Left lung (tissue), 10 donors: ENCODE results near the gene ERP29. TPM values are rescaled to one million over a fixed set of nuclear protein-coding genes. Genes with fewer than 3 reads are reported as not detected.
A peak's percentile ranks its signal among the peaks of the same experiment; 100 is the strongest.

Source experiments
- ATAC-seq: fragments of 200-7000 bp; cut with Tn5 transposase; one replicate; pipeline ENCODE4 v1.9.1; 2020; ENCODE audit warnings: moderate library complexity
- DNase-seq, 4 donors: peaks; one replicate each; pipeline ENCODE4 v3.0.0-alpha.2; 2013 to 2020
- H3K27ac ChIP-seq, 2 donors: fragments of 200-600 bp; sonication (generic) in 1 of 2; one replicate each; pipeline versions ENCODE4 v1.5.0 to v1.8.0; 2020 to 2021
- H3K27me3 ChIP-seq, 2 donors: fragments of 200-600 bp; sonication (generic) in 1 of 2; one replicate each; pipeline versions ENCODE4 v1.5.0 to v1.8.0; 2020 to 2021
- H3K36me3 ChIP-seq, 2 donors: fragments of 200-600 bp; sonication (generic) in 1 of 2; one replicate each; pipeline versions ENCODE4 v1.5.0 to v1.8.0; 2020 to 2021
- H3K4me1 ChIP-seq, 2 donors: fragments of 200-600 bp; one replicate each; pipeline ENCODE4 v1.8.0; 2021
- H3K4me3 ChIP-seq, 2 donors: fragments of 200-600 bp; sonication (generic) in 1 of 2; one replicate each; pipeline versions ENCODE4 v1.5.0 to v1.8.0; 2020 to 2021; ENCODE audit warnings: mild to moderate bottlenecking in 1 of 2
- H3K9me3 ChIP-seq, 2 donors: fragments of 200-600 bp; sonication (generic) in 1 of 2; one replicate each; pipeline versions ENCODE4 v1.5.0 to v1.8.0; 2020 to 2021
- CTCF ChIP-seq, 2 donors: fragments of 200-600 bp; sonication (generic) in 1 of 2; IDR thresholded peaks; one replicate each; pipeline versions ENCODE4 v1.5.0 to v1.8.0; 2021; ENCODE audit warnings: antibody characterized with exemption in 2 of 2
- intact Hi-C, 2 donors: fragments of 100-400 bp; cut with DNase I; formaldehyde crosslinking; loops; one replicate each; pipeline versions ENCODE4 v1.11.2 to v1.14.2; 2022
- polyA plus RNA-seq, 6 donors: library from polyadenylated mRNA; unstranded; fragments of 120-200 nt; gene quantifications; one replicate each; pipeline ENCODE4 v1.2.1, GENCODE V29; 2013; ENCODE audit not compliant: insufficient read length in 6 of 6
- total RNA-seq, 2 donors: library from RNA; stranded (reverse); fragmentation: NEBNext Ultra II Directional; extraction: Animal tissue kit (Norgen Biotek cat#: 25700); gene quantifications; one replicate each; pipeline ENCODE4 v1.2.1, GENCODE V29; 2021
- donor health status: DM: no; HTN: yes; CAD: no.
- donor health status: DM: no; HTN: no; CAD: no.

The ERP29 gene
- total and polyA plus RNA-seq, 8 donors, result 134 to 163 (median 150) TPM

DNA sequence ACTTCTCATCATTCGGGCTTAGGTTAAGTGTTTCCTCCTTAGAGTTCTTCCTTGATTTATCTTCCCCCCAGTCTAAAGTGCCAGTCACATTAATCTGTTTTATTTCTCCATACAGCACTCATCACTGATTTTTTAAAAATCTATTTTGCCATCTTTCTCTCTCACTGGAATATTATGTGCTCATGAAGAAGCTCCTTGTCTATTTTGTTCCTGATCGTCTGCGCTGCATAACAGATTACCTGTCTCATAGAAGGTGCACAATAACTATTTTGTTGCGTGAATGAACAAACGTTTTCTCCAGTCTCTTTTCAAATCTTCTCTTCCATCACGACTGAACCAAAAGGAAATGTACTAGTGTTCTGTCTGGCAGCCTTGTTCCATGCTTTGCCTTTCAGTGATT is 2.7 kb downstream of the ERP29 start:
- TF ChIP-seq CTCF (IDR thresholded peaks at IDR 0.05), result no peak
- H3K27me3 ChIP-seq, result no peaks in the 10 kb centered on the region
- DNase-seq (no peak), ATAC-seq (no peak)
- no peaks in the 10 kb centered on the region for H3K9me3 ChIP-seq
- H3K36me3 ChIP-seq, result peaks cover 0 to 25% of the 10 kb centered on the region in 2 donors
- no peak overlapping the region for H3K4me3 ChIP-seq
- H3K4me1 ChIP-seq, result peaks cover 18 to 69% of the 10 kb centered on the region in 2 donors
- H3K27ac ChIP-seq, result peak overlapping the region in 1 of 2 donors; percentile 96
- intact Hi-C loops, result no loop called here

- H3K27me3 ChIP-seq, result no peaks in the 10 kb centered on the region
- H3K27ac ChIP-seq, result no peak overlapping the region
- no peak overlapping the region for H3K4me3 ChIP-seq
- H3K9me3 ChIP-seq, result no peaks in the 10 kb centered on the region
- peaks cover 0 to 36% of the 10 kb centered on the region in 2 donors for H3K36me3 ChIP-seq
- DNase-seq (no peak), ATAC-seq (no peak)
- intact Hi-C loops, result no loop called here
- no peak for TF ChIP-seq CTCF (IDR thresholded peaks at IDR 0.05)
- H3K4me1 ChIP-seq, result peaks cover 12 to 60% of the 10 kb centered on the region in 2 donors
Measured at GRCh38 chr12:112017041-112017440, 3.8 kb downstream of the ERP29 start.

DNA sequence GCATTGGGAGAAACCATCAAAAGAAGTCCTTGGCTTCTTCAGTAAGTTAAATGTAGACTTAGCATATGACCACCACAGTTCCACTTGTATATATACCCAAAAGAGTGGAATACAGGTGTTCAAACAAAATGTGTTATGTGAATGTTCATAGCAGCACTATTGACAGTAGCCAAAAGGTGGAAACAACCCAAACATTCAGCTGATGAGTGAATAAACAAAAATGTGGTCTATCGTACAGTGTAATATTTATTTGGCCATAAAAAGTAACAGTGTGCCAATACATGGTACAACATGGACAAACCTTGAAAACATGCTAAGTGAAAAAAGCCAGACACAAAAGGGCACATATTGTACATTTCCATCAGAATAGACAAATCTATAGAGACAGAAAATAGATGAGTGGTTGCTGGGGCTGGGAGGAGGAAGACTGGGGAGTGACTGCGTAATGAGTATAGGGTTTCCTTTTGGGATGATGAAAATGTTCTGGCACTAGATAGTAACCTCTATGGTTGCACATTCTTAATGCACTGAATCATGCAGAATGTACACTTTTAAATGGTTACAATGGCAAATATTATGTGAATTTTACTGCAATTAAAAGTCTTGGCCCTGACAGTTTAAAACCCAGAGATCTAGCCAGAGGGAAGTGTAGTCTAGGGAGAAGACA is 5.5 kb downstream of the ERP29 start:
- Histone ChIP-seq H3K4me1 (peaks cover 9 to 55% of the 10 kb centered on the region in 2 donors), H3K4me3 (no peak overlapping the region), H3K27me3 (no peaks in the 10 kb centered on the region), H3K27ac (no peak overlapping the region), H3K9me3 (no peaks in the 10 kb centered on the region), H3K36me3 (peaks cover 0 to 53% of the 10 kb centered on the region in 2 donors)
- no peak for TF ChIP-seq CTCF (IDR thresholded peaks at IDR 0.05)
- ATAC-seq (no peak), DNase-seq (no peak)
- intact Hi-C loops, result no loop called here

DNA sequence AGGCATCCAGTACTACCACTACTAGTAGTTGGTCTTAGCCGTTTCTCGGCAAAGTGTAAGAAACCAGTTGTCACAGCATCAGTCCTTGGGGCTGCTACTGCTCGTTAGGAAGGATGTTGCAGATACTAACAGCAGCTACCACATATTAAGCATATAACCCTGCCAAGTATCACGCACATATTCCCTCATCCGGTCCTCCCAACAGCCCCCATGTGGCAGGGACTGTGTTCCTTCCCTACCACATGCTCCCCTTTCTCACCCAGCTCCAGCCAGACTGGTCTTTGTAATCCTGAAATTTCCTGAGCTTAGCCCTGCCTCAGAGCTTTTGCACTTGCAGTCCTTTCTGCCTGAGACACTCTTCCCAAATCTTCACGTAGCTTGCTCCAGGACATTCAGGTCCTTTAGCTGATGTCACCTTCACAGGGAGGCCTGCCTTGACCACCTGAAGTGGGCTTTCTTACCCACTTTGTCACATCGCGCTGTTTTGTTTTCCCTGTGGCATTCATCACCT is 7.8 kb downstream of the ERP29 start:
- Histone ChIP-seq H3K27me3 (no peaks in the 10 kb centered on the region), H3K36me3 (peaks cover 0 to 65% of the 10 kb centered on the region in 2 donors), H3K4me1 (peaks cover 0 to 37% of the 10 kb centered on the region in 2 donors), H3K27ac (no peak overlapping the region), H3K4me3 (no peak overlapping the region), H3K9me3 (no peaks in the 10 kb centered on the region)
- DNase-seq (no peak), ATAC-seq (no peak)
- TF ChIP-seq CTCF (IDR thresholded peaks at IDR 0.05), result no peak
- intact Hi-C loops, result no loop called here

DNA sequence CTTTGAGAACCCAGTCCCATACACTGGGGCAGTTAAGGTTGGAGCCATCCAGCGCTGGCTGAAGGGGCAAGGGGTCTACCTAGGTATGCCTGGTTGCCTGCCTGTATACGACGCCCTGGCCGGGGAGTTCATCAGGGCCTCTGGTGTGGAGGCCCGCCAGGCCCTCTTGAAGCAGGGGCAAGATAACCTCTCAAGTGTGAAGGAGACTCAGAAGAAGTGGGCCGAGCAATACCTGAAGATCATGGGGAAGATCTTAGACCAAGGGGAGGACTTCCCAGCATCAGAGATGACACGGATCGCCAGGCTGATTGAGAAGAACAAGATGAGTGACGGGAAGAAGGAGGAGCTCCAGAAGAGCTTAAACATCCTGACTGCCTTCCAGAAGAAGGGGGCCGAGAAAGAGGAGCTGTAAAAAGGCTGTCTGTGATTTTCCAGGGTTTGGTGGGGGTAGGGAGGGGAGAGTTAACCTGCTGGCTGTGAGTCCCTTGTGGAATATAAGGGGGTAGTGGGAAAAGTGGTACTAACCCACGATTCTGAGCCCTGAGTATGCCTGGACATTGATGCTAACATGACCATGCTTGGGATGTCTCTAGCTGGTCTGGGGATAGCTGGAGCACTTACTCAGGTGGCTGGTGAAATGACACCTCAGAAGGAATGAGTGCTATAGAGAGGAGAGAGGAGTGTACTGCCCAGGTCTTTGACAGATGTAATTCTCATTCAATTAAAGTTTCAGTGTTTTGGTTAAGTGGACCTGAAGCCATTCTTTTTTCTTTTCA is 9.2 kb downstream of the ERP29 start:
- Histone ChIP-seq H3K4me1 (peaks cover 0 to 27% of the 10 kb centered on the region in 2 donors), H3K36me3 (peaks cover 0 to 56% of the 10 kb centered on the region in 2 donors), H3K27ac (no peak overlapping the region), H3K27me3 (no peaks in the 10 kb centered on the region), H3K4me3 (no peak overlapping the region), H3K9me3 (no peaks in the 10 kb centered on the region)
- intact Hi-C loops, result no loop called here
- TF ChIP-seq CTCF (IDR thresholded peaks at IDR 0.05), result no peak
- ATAC-seq (no peak), DNase-seq (no peak)
